Trophoblast cell (in vitro differentiated cells and primary cell): ENCODE measurements around the gene GCN1.
A peak's percentile ranks its signal among the peaks of the same experiment; 100 is the strongest.
"Not testable (repeated sequence)": the region's sequence is repeated elsewhere in the genome, so short reads cannot be mapped to it uniquely, and the experiment has no call there.

Source experiments
- DNase-seq, 2 donors: peaks; one replicate each; pipeline ENCODE4 v3.0.0-alpha.2; 2016
- H2AFZ ChIP-seq: 2 replicates; pipeline ENCODE4 v1.6.1; 2013; ENCODE audit warnings: low read length, moderate library complexity, mild to moderate bottlenecking; ENCODE audit not compliant: insufficient read depth, poor library complexity
- H2AK5ac ChIP-seq: 2 replicates; pipeline ENCODE4 v1.6.1; 2013; ENCODE audit warnings: mild to moderate bottlenecking, low read length
- H2BK120ac ChIP-seq: 2 replicates; pipeline ENCODE4 v1.6.1; 2013; ENCODE audit warnings: low read length, mild to moderate bottlenecking, moderate library complexity; ENCODE audit not compliant: insufficient read depth, poor library complexity
- H2BK12ac ChIP-seq: 2 replicates; pipeline ENCODE4 v1.6.1; 2013; ENCODE audit warnings: mild to moderate bottlenecking, low read length, moderate library complexity
- H2BK5ac ChIP-seq: 2 replicates; pipeline ENCODE4 v1.6.1; 2013; ENCODE audit warnings: low read length, low read depth, moderate library complexity, mild to moderate bottlenecking; ENCODE audit not compliant: poor library complexity
- H3K14ac ChIP-seq: 2 replicates; pipeline ENCODE4 v1.6.1; 2013; ENCODE audit warnings: mild to moderate bottlenecking, low read length
- H3K18ac ChIP-seq: 2 replicates; pipeline ENCODE4 v1.6.1; 2013; ENCODE audit warnings: mild to moderate bottlenecking, low read length
- H3K23ac ChIP-seq: 2 replicates; pipeline ENCODE4 v1.6.1; 2013; ENCODE audit warnings: low read length
- H3K27ac ChIP-seq: 2 replicates; pipeline ENCODE4 v1.5.1; 2013; ENCODE audit warnings: low read depth, mild to moderate bottlenecking, inconsistent platforms, low read length, moderate library complexity
- H3K27me3 ChIP-seq: 2 replicates; pipeline ENCODE4 v1.6.1; 2013; ENCODE audit warnings: inconsistent platforms, mild to moderate bottlenecking, low read length, moderate library complexity; ENCODE audit not compliant: insufficient read depth
- H3K36me3 ChIP-seq, 2 experiments: 1 replicate in 1 of 2; 2 replicates in 1 of 2; pipeline ENCODE4 v1.6.1; 2013; ENCODE audit warnings: low read length in 2 of 2, mild to moderate bottlenecking in 2 of 2, moderate library complexity in 1 of 2; ENCODE audit not compliant: insufficient read depth in 2 of 2, control insufficient read depth in 1 of 2
- H3K4ac ChIP-seq: 2 replicates; pipeline ENCODE4 v1.6.1; 2013; ENCODE audit warnings: low read depth, mild to moderate bottlenecking, low read length, moderate library complexity
- H3K4me1 ChIP-seq, 2 experiments: 1 replicate in 1 of 2; 2 replicates in 1 of 2; pipeline ENCODE4 v1.6.1; 2013; ENCODE audit warnings: low read length in 2 of 2, mild to moderate bottlenecking in 2 of 2, moderate library complexity in 1 of 2; ENCODE audit not compliant: insufficient read depth in 2 of 2, control insufficient read depth in 1 of 2
- H3K4me2 ChIP-seq: 2 replicates; pipeline ENCODE4 v1.6.1; 2013; ENCODE audit warnings: inconsistent platforms, mild to moderate bottlenecking, low read length, moderate library complexity
- H3K4me3 ChIP-seq: 2 replicates; pipeline ENCODE4 v1.5.1; 2013; ENCODE audit warnings: mild to moderate bottlenecking, low read depth, low read length, inconsistent platforms
- H3K79me1 ChIP-seq: one replicate; pipeline ENCODE4 v1.6.1; 2013; ENCODE audit warnings: low read length
- H3K79me2 ChIP-seq: 2 replicates; pipeline ENCODE4 v1.6.1; 2013; ENCODE audit warnings: low read length, mild to moderate bottlenecking; ENCODE audit not compliant: control insufficient read depth, insufficient read depth, poor library complexity
- H3K9ac ChIP-seq: 2 replicates; pipeline ENCODE4 v1.6.1; 2013; ENCODE audit warnings: mild to moderate bottlenecking, low read length
- H3K9me3 ChIP-seq: 2 replicates; pipeline ENCODE4 v1.6.1; 2013; ENCODE audit warnings: low read depth, mild to moderate bottlenecking, control low read depth, inconsistent platforms, low read length; ENCODE audit not compliant: insufficient read depth
- H4K12ac ChIP-seq: 2 replicates; pipeline ENCODE4 v1.6.1; 2013; ENCODE audit warnings: low read depth, mild to moderate bottlenecking, low read length, moderate library complexity
- H4K8ac ChIP-seq: 2 replicates; pipeline ENCODE4 v1.6.1; 2013; ENCODE audit warnings: low read depth, mild to moderate bottlenecking, low read length, moderate library complexity
- H4K91ac ChIP-seq: one replicate; pipeline ENCODE4 v1.6.1; 2013; ENCODE audit warnings: low read depth, mild to moderate bottlenecking, low read length, moderate library complexity
- WGBS: extraction: QIAGEN DNeasy Blood & Tissue Kit; methylation state at CpG from one replicate; pipeline ENCODE4 v1.1.7; 2013; ENCODE audit warnings: missing lambda C conversion rate; ENCODE audit not compliant: insufficient read length, insufficient coverage; ENCODE audit errors: extremely low coverage; 5-methylcytosine and 5-hydroxymethylcytosine counted together

The GCN1 gene

DNA sequence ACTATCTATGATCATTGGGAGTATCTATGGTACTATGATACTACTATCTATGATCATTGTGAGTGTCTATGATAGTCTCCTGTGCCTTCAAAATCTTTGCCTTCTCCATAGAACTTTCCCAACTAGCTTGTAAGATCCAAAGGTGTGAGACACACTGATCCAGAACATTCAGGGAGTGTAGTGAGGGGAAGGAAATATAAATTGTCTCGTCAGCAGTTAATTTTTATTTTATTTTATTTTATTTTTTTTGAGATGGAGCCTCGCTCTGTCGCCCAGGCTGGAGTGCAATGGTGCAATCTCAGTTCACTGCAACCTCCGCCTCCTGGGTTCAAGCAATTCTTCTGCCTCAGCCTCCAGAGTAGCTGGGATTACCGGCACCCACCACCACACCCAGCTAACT lies 12.3 kb upstream of the GCN1 start:
- H3K9ac ChIP-seq, H3K4me2 ChIP-seq, H4K8ac ChIP-seq, H2BK120ac ChIP-seq, H4K12ac ChIP-seq, H3K23ac ChIP-seq, H3K27ac ChIP-seq, H3K4me3 ChIP-seq, H3K79me2 ChIP-seq, H3K27me3 ChIP-seq, H3K18ac ChIP-seq, H3K4ac ChIP-seq, H2BK5ac ChIP-seq, DNase-seq, H4K91ac ChIP-seq, H3K4me1 ChIP-seq, H3K14ac ChIP-seq, H2AK5ac ChIP-seq, H3K9me3 ChIP-seq, H2BK12ac ChIP-seq, H3K79me1 ChIP-seq, H2AFZ ChIP-seq: not testable (repeated sequence)
- H3K36me3 ChIP-seq: peaks cover 20 to 24% of the 10 kb centered on the region in 2 experiments
- no CpG with 5 or more reads among the region's 5 CpGs for WGBS

DNA sequence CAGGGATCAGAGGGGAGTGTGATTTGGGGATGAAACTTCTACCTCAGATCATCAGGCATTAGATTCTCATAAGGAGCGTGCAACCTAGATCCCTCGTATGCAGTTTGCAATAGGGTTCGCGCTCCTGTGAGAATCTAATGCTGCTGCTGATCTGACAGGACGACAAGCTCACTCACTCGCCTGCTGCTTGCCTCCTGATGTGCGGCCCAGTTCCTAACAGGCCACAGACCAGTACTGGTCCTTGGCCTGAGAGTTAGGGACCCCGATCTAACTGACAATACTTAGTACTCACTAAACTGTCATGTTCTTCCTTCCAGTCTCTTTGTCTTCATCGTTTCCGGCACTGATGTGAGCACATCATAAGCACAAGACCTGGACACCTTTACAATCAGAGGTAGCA lies 11.7 kb upstream of the GCN1 start:
- Histone ChIP-seq H3K4ac (no peak overlapping the region), H3K27me3 (no peaks in the 10 kb centered on the region), H3K27ac (no peak overlapping the region), H3K4me1 (no peaks in the 10 kb centered on the region), H3K9ac (no peak overlapping the region), H3K23ac (no peak overlapping the region), H4K12ac (no peak overlapping the region), H3K36me3 (peaks cover 16 to 19% of the 10 kb centered on the region in 2 experiments), H3K79me1 (peaks cover 3% of the 10 kb centered on the region), H3K9me3 (peaks cover 3% of the 10 kb centered on the region), H3K18ac (no peak overlapping the region), H2BK120ac (no peak overlapping the region), H3K4me2 (no peak overlapping the region), H4K8ac (no peak overlapping the region), H2AK5ac (no peak overlapping the region), H2BK5ac (no peak overlapping the region), H3K4me3 (no peak overlapping the region), H2AFZ (no peak overlapping the region), H4K91ac (no peak overlapping the region), H3K14ac (no peak overlapping the region), H2BK12ac (no peak overlapping the region), H3K79me2 (no peaks in the 10 kb centered on the region)
- no peak for DNase-seq
- no CpG with 5 or more reads among the region's 10 CpGs for WGBS

DNA sequence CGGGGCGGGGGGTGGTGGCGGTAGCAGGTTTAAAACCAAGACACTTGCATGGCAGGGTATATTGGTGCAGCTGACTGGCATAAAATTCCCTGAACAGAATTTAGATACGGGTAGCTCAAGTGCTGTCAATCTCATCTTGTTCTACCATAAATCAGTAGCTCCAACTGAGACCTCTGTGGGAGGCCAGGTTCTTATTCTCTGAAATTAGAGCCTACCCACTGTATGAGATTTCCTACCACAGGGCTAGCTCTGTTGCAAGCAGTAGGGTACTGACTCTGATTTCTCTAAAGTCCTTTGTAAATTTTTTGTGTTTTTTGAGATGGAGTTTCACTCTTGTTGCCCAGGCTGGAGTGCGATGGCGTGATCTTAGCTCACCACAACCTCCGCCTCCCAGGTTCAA lies 9.7 kb upstream of the GCN1 start:
- Histone ChIP-seq H3K4ac (no peak overlapping the region), H3K27me3 (no peaks in the 10 kb centered on the region), H3K79me1 (peaks cover 10% of the 10 kb centered on the region), H3K4me1 (peaks cover under 1 to 7% of the 10 kb centered on the region in 2 experiments), H2BK12ac (no peak overlapping the region), H3K4me3 (no peak overlapping the region), H2BK120ac (no peak overlapping the region), H2AK5ac (no peak overlapping the region), H3K14ac (no peak overlapping the region), H3K36me3 (peaks cover 6 to 9% of the 10 kb centered on the region in 2 experiments), H3K79me2 (peaks cover 10% of the 10 kb centered on the region), H3K27ac (no peak overlapping the region), H3K9me3 (peaks cover 1% of the 10 kb centered on the region), H3K23ac (no peak overlapping the region), H4K12ac (no peak overlapping the region), H3K4me2 (no peak overlapping the region), H3K9ac (no peak overlapping the region), H3K18ac (no peak overlapping the region), H2AFZ (no peak overlapping the region), H4K91ac (no peak overlapping the region), H4K8ac (no peak overlapping the region), H2BK5ac (no peak overlapping the region)
- no CpG with 5 or more reads among the region's 7 CpGs for WGBS
- DNase-seq: no peak

DNA sequence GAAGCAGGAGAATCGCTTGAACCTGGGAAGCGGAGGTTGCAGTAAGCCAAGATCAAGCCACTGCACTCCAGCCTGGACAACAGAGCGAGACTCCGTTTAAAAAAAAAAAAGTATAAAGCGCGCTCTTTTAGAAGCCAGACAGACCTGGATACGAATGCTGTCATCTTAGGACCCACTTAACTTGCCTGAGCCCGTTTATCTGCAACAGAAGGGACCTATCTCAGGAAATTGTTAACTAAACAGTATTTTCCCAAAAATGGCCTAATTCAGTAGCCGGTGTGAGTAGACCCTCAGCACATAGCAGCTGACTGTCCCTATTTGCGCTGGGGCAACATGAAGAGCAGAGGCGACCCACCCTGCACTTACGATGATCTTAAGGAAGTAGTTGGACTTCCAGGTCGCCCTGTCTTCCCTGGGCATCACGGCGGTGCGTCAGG lies 5.9 kb upstream of the GCN1 start:
- Histone ChIP-seq H2BK5ac (peak overlapping the region; percentile 51), H4K12ac (peak overlapping the region; percentile 35), H3K4me3 (peak overlapping the region; percentile 96), H4K8ac (peak overlapping the region; percentile 13), H4K91ac (peak overlapping the region; percentile 28), H2AFZ (no peak overlapping the region), H3K14ac (peak overlapping the region; percentile 37), H3K27me3 (no peaks in the 10 kb centered on the region), H3K79me2 (peaks cover 10% of the 10 kb centered on the region), H3K79me1 (peaks cover 10% of the 10 kb centered on the region), H3K4me1 (peaks cover 4 to 14% of the 10 kb centered on the region in 2 experiments), H3K9me3 (no peaks in the 10 kb centered on the region), H2AK5ac (peak overlapping the region; percentile 55), H3K36me3 (peaks cover 30 to 39% of the 10 kb centered on the region in 2 experiments), H3K27ac (peak overlapping the region; percentile 31), H3K4me2 (peak overlapping the region; percentile 58), H3K23ac (no peak overlapping the region), H3K18ac (peak overlapping the region; percentile 20), H2BK120ac (peak overlapping the region; percentile 7), H3K9ac (peak overlapping the region; percentile 99), H2BK12ac (no peak overlapping the region), H3K4ac (peak overlapping the region; percentile 91)
- peak in 1 of 2 donors; percentile 20 for DNase-seq
- WGBS: no CpG with 5 or more reads among the region's 16 CpGs
